Upper lobe of left lung (tissue), 6 donors: ENCODE results near the gene HES4. TPM values are rescaled to one million over a fixed set of nuclear protein-coding genes. Genes with fewer than 3 reads are reported as not detected.
"Not testable (repeated sequence)": the region's sequence is repeated elsewhere in the genome, so short reads cannot be mapped to it uniquely, and the experiment has no call there.

ENCODE experiments used
- ATAC-seq, 2 donors: fragments of 200-7000 bp; cut with Tn5 transposase; one replicate each; pipeline ENCODE4 v1.9.1; 2022; ENCODE audit warnings: mild to moderate bottlenecking in 2 of 2, moderate library complexity in 2 of 2; ENCODE audit not compliant: low FRiP score in 2 of 2
- DNase-seq, 2 donors: peaks; one replicate each; pipeline ENCODE4 v3.0.0-alpha.2; 2019 to 2020
- H3K27ac ChIP-seq, 4 donors: fragments of 200-600 bp; sonication (generic); one replicate each; pipeline ENCODE4 v1.5.1; 2016 to 2019
- H3K27me3 ChIP-seq, 4 donors: fragments of 200-600 bp; sonication (generic); one replicate each; pipeline ENCODE4 v1.5.1; 2017 to 2019
- H3K36me3 ChIP-seq, 4 donors: fragments of 200-600 bp; sonication (generic); one replicate each; pipeline ENCODE4 v1.5.1; 2016 to 2019
- H3K4me1 ChIP-seq, 4 donors: fragments of 200-600 bp; sonication (generic); one replicate each; pipeline ENCODE4 v1.5.1; 2018 to 2019
- H3K4me3 ChIP-seq, 4 donors: fragments of 200-600 bp; sonication (generic); one replicate each; pipeline ENCODE4 v1.5.1; 2017 to 2019; ENCODE audit warnings: mild to moderate bottlenecking in 2 of 4, moderate library complexity in 1 of 4
- H3K9me3 ChIP-seq, 4 donors: fragments of 200-600 bp; sonication (generic); one replicate each; pipeline ENCODE4 v1.5.1; 2018 to 2019
- EP300 ChIP-seq, 4 donors: sonication (generic); formaldehyde crosslinking; IDR thresholded peaks; one replicate each; pipeline ENCODE4 v1.5.1; 2017; ENCODE audit warnings: antibody characterized with exemption in 4 of 4, control low read depth in 2 of 4
- POLR2A ChIP-seq, 4 donors: fragments of 450-650 bp; IDR thresholded peaks; one replicate each; pipeline ENCODE4 v1.5.1; 2016 to 2017; ENCODE audit warnings: antibody characterized with exemption in 4 of 4, mild to moderate bottlenecking in 2 of 4
- POLR2AphosphoS5 ChIP-seq, 2 donors: sonication (generic); formaldehyde crosslinking; IDR thresholded peaks; one replicate each; pipeline ENCODE4 v1.5.1; 2017; ENCODE audit warnings: antibody characterized with exemption in 2 of 2
- WGBS, 2 donors: methylation state at CpG; one replicate each; pipeline ENCODE4 v1.1.5; 2017 to 2018; 5-methylcytosine and 5-hydroxymethylcytosine counted together
- total RNA-seq, 6 donors: library from RNA; depleted of rRNA in 4 of 6; stranded (reverse); fragments of >200 nt in 4 of 6; gene quantifications; one replicate each; pipeline versions ENCODE4 v1.1.0 to v1.2.1, GENCODE V29; 2016 to 2021
- TF ChIP-seq, protein P1 (sequence below), 6 experiments: fragments of 450-650 bp in 4 of 6; fragments of 200-600 bp in 2 of 6; sonication (generic) in 2 of 6; IDR thresholded peaks; one replicate each; pipeline ENCODE4 v1.5.1; 2016 to 2019; ENCODE audit warnings: antibody characterized with exemption in 6 of 6
- donor health status: DM: no; HTN: no; CAD: no; lungs with moderate emphysema.
- donor health status: DM: no; HTN: yes; CAD: no; lungs with severe emphysema.

HES4 gene
- total RNA-seq, 6 donors from 2014 or later: 26.5 to 55.0 (median 35.0) TPM

GRCh38 chr1:1020000-1020404, 20.1 kb upstream of the HES4 start, which contains the start of gene AGRN:
TSS of gene AGRN (plus strand) at chr1:1020120. CDS start at chr1:1020173, 53 bp downstream.
- Histone ChIP-seq H3K27me3 (peaks cover 0 to 14% (median 0%) of the 10 kb centered on the region in 4 donors), H3K4me1 (peaks cover 32 to 56% (median 42%) of the 10 kb centered on the region in 4 donors), H3K9me3 (no peaks in the 10 kb centered on the region), H3K36me3 (no peaks in the 10 kb centered on the region), H3K4me3 (peak within 1 kb of the TSS; percentile 77 to 94 (median 88)), H3K27ac (peak within 1 kb of the TSS; percentile 85 to 97 (median 91))
- 1% methylated on average over 27 of the region's 58 CpGs; no CpG with 5 or more reads in 1 of the 2 donors for WGBS, 2 donors
- TF ChIP-seq POLR2AphosphoS5 (IDR thresholded peaks at IDR 0.05): no peak
- peak in 1 of 4 donors; percentile 44 for TF ChIP-seq POLR2A (IDR thresholded peaks at IDR 0.05)
- TF ChIP-seq, protein P1, sequence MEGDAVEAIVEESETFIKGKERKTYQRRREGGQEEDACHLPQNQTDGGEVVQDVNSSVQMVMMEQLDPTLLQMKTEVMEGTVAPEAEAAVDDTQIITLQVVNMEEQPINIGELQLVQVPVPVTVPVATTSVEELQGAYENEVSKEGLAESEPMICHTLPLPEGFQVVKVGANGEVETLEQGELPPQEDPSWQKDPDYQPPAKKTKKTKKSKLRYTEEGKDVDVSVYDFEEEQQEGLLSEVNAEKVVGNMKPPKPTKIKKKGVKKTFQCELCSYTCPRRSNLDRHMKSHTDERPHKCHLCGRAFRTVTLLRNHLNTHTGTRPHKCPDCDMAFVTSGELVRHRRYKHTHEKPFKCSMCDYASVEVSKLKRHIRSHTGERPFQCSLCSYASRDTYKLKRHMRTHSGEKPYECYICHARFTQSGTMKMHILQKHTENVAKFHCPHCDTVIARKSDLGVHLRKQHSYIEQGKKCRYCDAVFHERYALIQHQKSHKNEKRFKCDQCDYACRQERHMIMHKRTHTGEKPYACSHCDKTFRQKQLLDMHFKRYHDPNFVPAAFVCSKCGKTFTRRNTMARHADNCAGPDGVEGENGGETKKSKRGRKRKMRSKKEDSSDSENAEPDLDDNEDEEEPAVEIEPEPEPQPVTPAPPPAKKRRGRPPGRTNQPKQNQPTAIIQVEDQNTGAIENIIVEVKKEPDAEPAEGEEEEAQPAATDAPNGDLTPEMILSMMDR (IDR thresholded peaks at IDR 0.05): peak in 1 of 6 experiments; percentile 26
- TF ChIP-seq EP300 (IDR thresholded peaks at IDR 0.05): no peak
- DNase-seq: peak; percentile 48 to 93
- peak in 1 of 2 donors; percentile 52 for ATAC-seq

GRCh38 chr1:1019122-1019999, 19.5 kb upstream of the HES4 start:
- Histone ChIP-seq H3K9me3 (no peaks in the 10 kb centered on the region), H3K27me3 (peaks cover 0 to 14% (median 0%) of the 10 kb centered on the region in 4 donors), H3K4me3 (peak overlapping the region; percentile 77 to 94 (median 88)), H3K27ac (peak overlapping the region; percentile 85 to 97 (median 91)), H3K36me3 (no peaks in the 10 kb centered on the region), H3K4me1 (peaks cover 32 to 56% (median 41%) of the 10 kb centered on the region in 4 donors)
- DNase-seq: peak; percentile 80 to 96
- peak; percentile 81 to 96 for ATAC-seq
- no peak for TF ChIP-seq POLR2A (IDR thresholded peaks at IDR 0.05)
- TF ChIP-seq EP300 (IDR thresholded peaks at IDR 0.05): no peak
- TF ChIP-seq, protein P1 (IDR thresholded peaks at IDR 0.05): peak; percentile 33 to 86 (median 68)
- 9 to 22% methylated on average over 5 to 15 of the region's 91 CpGs for WGBS, 2 donors

DNA sequence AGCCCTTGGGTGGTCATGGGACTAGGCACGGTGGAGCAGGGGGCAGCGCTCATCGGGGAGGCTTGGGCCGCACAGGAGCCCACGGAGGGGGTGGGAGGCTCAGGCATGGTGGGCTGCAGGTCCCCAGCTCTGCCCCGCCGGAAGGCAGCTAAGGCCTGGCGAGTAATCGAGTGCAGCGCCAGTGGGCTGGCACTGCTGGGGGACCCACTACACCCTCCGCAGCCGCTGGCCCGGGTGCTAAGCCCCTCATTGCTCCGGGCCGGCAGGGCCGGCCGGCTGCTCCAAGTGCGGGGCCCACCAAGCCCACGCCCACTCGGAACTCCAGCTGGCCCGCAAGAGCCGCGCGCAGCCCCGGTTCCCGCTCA, 18.4 kb upstream of the HES4 start:
- peaks cover 33 to 55% (median 41%) of the 10 kb centered on the region in 4 donors for H3K4me1 ChIP-seq
- DNase-seq: peak in 1 of 2 donors; percentile 86
- H3K4me3 ChIP-seq, ATAC-seq, H3K27ac ChIP-seq, H3K9me3 ChIP-seq, H3K36me3 ChIP-seq: not testable (repeated sequence)
- H3K27me3 ChIP-seq: peaks cover 0 to 14% (median 0%) of the 10 kb centered on the region in 4 donors
- WGBS, 2 donors: 95 to 100% methylated on average over 1 to 16 of the region's 26 CpGs

DNA sequence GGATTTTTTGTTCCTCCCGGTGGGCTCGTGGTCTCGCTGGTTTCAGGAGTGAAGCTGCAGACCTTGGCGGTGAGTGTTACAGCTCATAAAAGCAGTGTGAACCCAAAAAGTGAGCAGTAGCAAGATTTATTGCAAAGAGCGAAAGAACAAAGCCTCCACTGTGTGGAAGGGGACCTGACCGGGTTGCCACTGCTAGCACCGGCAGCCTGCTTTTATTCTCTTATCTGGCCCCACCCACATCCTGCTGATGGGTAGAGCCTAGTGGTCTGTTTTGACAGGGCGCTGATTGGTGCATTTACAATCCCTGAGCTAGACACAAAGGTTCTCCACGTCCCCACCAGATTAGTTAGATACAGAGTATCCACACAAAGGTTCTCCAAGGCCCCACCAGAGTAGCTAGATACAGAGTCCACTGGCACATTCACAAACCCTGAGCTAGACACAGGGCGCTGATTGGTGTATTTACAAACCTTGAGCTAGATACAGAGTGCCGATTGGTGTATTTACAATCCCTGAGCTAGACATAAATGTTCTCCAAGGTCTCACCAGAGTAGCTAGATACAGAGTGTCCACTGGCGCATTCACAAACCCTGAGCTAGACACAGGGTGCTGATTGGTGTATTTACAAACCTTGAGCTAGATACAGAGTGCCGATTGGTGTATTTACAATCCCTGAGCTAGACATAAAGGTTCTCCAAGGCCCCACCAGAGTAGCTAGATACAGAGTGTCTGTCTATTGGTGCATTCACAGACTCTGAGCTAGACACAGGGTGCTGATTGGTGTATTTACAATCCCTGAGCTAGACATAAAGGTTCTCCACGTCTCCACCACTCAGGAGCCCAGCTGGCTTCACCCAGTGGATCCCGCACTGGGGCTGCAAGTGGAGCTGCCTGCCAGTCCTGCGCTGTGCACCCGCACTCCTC, 17.8 kb upstream of the HES4 start:
- peaks cover 33 to 52% (median 41%) of the 10 kb centered on the region in 4 donors for H3K4me1 ChIP-seq
- not testable (repeated sequence) for H3K27ac ChIP-seq, DNase-seq, H3K4me3 ChIP-seq, H3K9me3 ChIP-seq, ATAC-seq, H3K36me3 ChIP-seq
- 83 to 84% methylated on average over 13 to 17 of the region's 17 CpGs for WGBS, 2 donors
- H3K27me3 ChIP-seq: peaks cover 0 to 14% (median 0%) of the 10 kb centered on the region in 4 donors

DNA sequence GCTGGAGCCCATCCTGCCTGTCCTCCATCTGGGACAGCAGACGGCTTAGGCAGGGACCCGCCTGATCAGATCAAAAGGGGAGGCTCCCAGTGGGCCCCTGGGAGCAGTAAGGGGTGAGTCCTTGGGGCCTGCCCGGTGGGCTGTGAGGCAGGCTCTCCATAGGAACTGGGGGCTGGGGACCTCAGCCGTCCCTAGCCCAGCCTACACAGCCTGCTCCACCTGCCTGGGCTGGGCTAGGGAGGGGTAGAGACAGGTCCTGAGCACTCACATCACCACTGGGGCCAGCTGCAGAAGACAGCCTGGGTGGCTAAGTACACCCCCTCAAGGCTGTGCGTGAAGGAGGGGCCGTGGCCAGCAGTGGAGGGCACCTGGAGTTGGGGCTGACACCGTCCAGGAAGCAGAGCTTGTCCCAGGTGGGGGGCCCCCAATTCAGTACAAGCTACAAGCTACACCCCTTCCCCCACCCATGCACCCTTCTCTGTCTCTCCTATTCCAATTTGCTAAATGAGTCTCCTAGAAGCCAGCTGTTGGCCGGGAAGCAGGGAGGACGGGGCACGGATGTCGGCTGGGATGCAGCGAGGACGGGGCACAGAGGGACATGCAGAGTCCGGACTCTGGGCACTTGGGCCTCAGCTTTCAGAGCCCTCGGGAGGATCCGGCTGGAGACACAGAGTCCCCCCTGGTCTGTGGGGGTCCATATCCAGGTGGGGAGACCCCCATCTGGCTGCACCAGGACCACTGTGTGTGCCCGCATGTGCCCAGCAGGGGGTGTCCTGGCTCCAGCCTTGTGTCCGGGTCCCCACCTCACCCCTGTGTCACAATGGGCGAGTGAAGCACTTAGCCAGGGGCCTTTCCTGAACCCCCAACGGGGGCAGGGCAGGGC, 15.1 kb upstream of the HES4 start:
- no peak for TF ChIP-seq POLR2A (IDR thresholded peaks at IDR 0.05)
- TF ChIP-seq EP300 (IDR thresholded peaks at IDR 0.05): no peak
- no peak for TF ChIP-seq POLR2AphosphoS5 (IDR thresholded peaks at IDR 0.05)
- TF ChIP-seq, protein P1 (IDR thresholded peaks at IDR 0.05): peak in 2 of 6 experiments; percentile 37 to 47
- no peaks in the 10 kb centered on the region for H3K36me3 ChIP-seq
- H3K4me1 ChIP-seq: peaks cover 17 to 28% (median 25%) of the 10 kb centered on the region in 4 donors
- 77 to 84% methylated on average over 9 to 20 of the region's 20 CpGs for whole genome bisulfite sequencing, 2 donors
- ATAC-seq (no peak), DNase-seq (peak in 1 of 2 donors; percentile 75)
- H3K27me3 ChIP-seq: peaks cover 0 to under 1% (median 0%) of the 10 kb centered on the region in 4 donors
- H3K27ac ChIP-seq: peak overlapping the region; percentile 43 to 97 (median 88)
- H3K4me3 ChIP-seq: peak overlapping the region in 3 of 4 donors; percentile 54 to 75 (median 65)
- H3K9me3 ChIP-seq: no peaks in the 10 kb centered on the region
